GOT3 (cell line): Measurements from ENCODE around the gene MYO5A.
"Not testable (repeated sequence)": the region's sequence is repeated elsewhere in the genome, so short reads cannot be mapped to it uniquely, and the experiment has no call there.

Experiments
- DNase-seq: peaks from one replicate; lab custom pipeline; 2025; ENCODE audit warnings: mixed read lengths; lab: John Stamatoyannopoulos, UW

The MYO5A gene

GRCh38 chr15:52505151-52505550, 23.5 kb downstream of the MYO5A start:
- no peak for DNase-seq

- DNase-seq = no peak
These were observed 24.7 kb downstream of the MYO5A start for GRCh38 chr15:52503788-52504496.

GRCh38 chr15:52502608-52503007, 26.1 kb downstream of the MYO5A start:
- DNase-seq = no peak

GRCh38 chr15:52499506-52499905, 29.2 kb downstream of the MYO5A start:
- no peak for DNase-seq

- DNase-seq = no peak
These were observed 30.0 kb downstream of the MYO5A start for GRCh38 chr15:52498706-52499105.

- no peak for DNase-seq
These were observed 31.8 kb downstream of the MYO5A start for GRCh38 chr15:52496776-52497470.

- DNase-seq = no peak
These were observed 32.5 kb downstream of the MYO5A start for GRCh38 chr15:52496175-52496574.

GRCh38 chr15:52495125-52495524, 33.6 kb downstream of the MYO5A start:
- no peak for DNase-seq

- DNase-seq = no peak
These were observed 34.7 kb downstream of the MYO5A start for GRCh38 chr15:52493968-52494367.

GRCh38 chr15:52492132-52492531, 36.5 kb downstream of the MYO5A start:
- DNase-seq = no peak

GRCh38 chr15:52491472-52491871, 37.2 kb downstream of the MYO5A start:
- no peak for DNase-seq

GRCh38 chr15:52489430-52489829, 39.2 kb downstream of the MYO5A start:
- not testable (repeated sequence) for DNase-seq

GRCh38 chr15:52488830-52489229, 39.9 kb downstream of the MYO5A start:
- no peak for DNase-seq

GRCh38 chr15:52486003-52486996, 42.4 kb downstream of the MYO5A start:
- no peak for DNase-seq

- DNase-seq = no peak
These were observed 43.4 kb downstream of the MYO5A start for GRCh38 chr15:52485290-52485689.

GRCh38 chr15:52483707-52484106, 45.0 kb downstream of the MYO5A start:
- DNase-seq = no peak

- no peak for DNase-seq
These were observed 46.8 kb downstream of the MYO5A start for GRCh38 chr15:52481915-52482314.

- DNase-seq = no peak
These were observed 47.7 kb downstream of the MYO5A start for GRCh38 chr15:52480990-52481389.

GRCh38 chr15:52466716-52467115, 62.0 kb downstream of the MYO5A start:
- DNase-seq = no peak

GRCh38 chr15:52466134-52466701, 62.5 kb downstream of the MYO5A start:
- DNase-seq = no peak

- no peak for DNase-seq
These were observed 64.2 kb downstream of the MYO5A start for GRCh38 chr15:52464478-52464877.

- DNase-seq = no peak
These were observed 64.6 kb downstream of the MYO5A start for GRCh38 chr15:52464040-52464439.
